HG02970 (cell line): ENCODE results near the gene VPS37B.

Experiments used
- ATAC-seq: cut with Tn5 transposase; IDR thresholded peaks from one replicate; pipeline ENCODE4 v1.9.1; 2021; ENCODE audit warnings: mild to moderate bottlenecking, moderate library complexity, moderate number of reproducible peaks; ENCODE audit not compliant: unreplicated experiment, low FRiP score

VPS37B gene

DNA sequence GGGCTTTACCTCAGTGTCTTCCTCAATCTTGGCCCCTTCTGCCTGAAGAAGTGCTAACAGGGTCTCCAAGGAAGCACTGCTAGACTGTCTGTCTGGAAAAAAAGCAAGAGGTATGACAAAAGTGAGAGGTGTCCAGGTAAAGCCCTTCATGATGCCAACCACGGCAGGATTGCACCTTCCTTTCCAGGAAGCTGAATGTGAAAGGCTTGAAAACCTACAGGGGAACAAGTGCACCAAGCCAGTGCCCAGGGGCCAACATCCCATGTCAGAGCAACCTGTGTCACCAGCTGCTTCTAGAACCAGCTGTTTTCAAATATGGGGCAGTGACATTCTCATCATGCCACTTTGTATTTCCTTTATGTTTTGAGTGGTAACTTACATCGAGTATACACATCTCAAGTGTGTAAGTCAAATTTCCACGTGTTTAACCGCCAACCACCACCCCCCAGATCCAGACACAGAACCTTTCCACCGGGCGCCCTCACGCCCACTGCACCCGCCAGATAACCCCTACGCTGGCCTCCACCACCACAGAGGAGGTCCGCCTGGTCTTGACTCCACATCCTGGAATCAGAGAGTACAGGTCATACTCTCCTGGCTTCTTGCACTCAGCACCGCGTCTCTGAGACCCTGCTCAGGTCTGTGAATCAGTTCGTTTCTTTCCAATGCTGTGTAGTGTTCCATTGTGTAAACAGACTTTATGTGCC is 27.3 kb downstream of the VPS37B start:
- ATAC-seq: no peak

DNA sequence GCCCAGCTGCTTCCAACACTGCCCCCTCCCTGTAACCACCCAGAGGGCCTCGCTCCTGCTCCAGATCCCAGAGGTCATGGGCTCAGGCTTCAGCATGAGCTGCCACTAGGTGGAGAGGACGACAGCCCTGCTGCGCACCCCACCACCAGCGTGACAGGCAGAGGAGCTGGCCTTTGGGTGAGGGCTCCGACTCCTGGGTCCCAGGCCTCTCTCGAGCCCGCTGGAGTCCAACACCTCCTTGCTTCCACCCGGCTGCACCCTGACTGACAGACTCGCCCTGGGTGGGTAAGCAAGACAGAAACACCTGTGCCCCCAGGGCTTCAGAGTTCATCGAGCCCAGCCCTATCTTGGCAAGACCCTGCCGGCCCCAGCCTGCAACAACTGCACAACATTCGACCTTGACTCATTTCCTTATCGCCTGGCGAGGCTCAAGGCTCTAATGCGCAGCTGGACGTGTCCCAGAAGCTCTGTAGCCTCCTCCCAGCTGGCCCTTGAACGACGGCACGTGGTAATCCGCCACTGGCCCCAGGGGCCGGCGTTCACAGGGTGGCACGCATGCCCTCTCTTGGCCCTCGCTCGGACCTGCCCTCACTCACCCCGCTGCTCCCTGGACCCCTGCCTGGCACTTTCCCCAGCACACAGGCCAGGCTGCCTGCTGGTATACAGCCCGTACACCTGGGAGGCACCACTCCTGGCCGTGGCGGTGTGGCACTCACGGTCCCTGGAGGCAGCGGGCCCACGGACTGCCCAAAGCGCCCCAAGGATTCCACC is 28.0 kb downstream of the VPS37B start:
- no peak for ATAC-seq

DNA sequence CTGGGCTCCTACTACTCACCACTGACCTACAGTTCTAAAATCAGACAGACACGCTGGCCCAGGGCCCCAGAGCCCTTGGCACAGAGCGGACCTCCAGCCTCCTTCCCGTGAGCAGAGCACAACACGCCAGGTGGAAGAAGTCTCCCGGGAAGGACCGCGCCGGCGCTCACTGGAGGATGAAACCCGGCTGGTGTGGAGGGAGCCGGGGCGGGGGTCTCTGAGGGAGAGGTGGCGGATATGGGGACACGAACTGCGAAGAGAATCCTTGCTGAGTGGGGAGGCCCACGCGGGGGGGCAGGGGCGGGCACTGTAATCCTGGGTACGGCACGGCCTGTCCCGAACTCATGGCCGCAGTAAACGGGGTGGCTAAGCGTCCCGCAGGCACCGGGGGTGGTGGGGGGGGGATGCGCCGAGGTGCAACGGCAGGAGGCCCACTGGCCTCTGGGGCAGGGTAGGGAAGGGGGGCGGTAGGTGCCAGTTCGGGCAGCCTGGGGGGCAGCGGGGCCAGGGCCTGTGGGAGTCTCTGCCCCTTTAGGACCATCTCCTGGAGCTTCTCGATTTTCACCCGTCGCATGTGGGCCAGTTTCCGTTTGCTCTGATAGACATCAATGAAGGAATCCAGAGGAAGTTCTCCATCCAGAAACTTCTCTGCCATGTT is 28.8 kb downstream of the VPS37B start:
- no peak for ATAC-seq

DNA sequence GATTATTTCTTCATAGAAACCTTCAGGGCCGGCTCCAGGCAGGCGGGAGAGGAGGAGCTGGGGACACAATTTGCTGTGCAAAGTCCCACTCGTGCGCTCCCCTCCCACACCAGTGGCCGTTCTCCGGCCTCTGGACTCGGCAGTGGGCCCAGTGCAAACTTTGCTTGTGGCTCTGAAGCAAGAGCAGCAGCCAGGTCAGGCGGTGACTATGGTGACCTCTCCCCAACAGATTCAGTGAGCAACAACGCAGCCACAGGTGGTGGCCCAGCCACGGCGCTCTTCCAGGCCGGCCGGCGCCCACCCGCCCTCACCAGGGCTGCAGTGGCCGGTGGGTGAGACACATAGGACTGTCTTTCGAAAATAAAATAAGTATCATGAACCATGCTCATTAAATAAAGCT is 29.5 kb downstream of the VPS37B start:
- ATAC-seq: no peak

DNA sequence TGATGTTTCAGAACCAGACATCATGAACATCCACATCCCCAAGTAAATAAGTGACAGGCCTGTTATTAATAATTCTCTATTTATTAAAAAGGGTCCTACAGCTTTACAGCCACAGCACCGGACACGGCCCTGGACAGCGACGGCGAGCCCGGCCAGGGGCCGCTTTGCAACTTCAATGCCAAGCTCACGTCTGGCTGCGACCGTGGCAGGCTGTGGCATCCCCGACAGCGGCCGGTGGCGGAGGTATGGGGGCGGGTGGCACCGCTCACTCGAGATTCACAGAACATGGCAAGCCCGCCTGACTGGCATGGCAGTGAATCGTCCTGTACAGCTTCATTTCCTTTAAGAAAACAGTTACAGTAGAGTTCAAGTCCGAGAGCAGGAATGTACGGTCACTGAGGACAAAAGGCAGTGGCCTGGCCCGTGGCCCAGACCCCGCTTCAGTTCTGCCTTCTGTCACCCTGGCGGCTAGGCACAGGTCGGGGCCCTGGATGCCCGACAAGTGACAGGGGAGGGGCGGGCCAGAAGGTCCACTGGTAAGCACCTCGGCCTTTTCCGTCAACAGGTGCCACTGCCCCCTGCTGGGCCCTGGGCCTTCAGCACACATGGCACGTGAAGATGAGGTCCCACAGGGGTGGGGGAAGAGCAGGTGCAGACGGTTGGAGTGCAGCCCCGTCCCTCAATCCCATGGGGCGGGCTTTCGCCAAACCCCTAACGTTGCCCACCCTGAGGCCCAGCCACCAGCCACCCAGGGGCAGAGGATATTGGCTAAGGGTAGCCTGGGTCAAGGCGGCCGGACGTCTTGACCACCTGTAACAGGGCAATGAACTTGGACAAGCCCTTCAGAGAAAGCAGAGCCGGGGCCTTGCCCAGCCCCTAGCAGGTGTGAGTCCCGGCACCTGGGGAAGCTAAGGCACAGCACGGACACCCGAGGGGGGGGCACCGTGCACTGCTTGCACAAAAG is 30.4 kb downstream of the VPS37B start:
- no peak for ATAC-seq

DNA sequence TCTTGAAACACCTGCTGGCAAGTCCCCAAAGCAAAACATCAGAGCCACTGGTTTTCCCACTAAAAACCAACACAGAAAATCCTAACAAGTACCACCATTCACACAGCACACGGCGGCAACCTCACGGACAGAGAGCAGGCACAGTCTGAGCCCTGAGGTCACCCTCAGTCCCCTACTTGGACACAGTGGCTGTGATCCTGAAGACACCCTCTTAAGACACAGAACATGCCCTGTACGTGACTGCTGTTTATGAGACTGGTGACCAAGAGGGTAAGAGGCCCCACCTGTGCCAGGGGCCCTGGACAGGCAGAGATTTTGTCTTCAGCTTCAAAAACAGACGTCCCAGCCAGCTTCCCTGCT is 31.1 kb downstream of the VPS37B start:
- ATAC-seq: no peak

DNA sequence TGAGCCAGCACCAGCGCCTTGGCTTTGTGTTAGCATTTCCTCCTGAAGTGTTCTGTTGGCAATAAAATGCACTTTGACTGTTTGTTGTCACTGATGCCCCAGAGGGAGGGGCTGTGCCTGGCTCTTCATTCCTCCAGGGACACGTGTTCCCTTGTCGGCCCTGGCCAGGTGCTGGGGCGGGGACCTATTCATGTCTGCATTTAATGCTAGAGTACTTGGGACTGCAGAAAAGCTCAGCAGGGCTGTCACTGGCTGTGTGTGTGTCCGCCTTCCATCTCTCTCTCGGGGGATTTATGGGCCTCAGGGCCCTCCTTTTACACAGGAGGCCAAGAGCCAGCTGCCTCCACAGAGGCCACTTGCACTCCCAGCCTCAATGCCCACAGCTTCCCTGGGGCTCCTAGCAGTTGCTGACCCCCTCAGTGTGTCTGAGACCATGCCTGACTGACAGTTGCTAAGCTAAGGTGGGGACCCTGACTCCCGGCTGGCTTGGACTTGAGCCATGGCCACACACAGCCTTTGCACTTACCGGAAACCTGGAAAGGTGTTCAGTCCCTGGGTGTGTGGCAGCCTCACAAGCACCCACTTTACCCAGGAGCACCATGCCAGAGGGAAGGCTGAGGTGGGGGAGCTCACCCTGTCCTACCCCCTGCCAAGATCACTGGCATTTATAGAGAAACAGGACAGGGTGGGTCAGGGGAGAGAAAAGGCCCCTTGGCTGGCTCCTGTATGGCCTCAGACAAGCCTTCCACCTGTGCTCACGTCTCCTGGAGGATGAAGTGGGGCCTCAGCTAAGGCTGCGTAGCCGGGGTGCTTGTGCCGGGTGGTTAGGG is 32.8 kb downstream of the VPS37B start:
- no peak for ATAC-seq

DNA sequence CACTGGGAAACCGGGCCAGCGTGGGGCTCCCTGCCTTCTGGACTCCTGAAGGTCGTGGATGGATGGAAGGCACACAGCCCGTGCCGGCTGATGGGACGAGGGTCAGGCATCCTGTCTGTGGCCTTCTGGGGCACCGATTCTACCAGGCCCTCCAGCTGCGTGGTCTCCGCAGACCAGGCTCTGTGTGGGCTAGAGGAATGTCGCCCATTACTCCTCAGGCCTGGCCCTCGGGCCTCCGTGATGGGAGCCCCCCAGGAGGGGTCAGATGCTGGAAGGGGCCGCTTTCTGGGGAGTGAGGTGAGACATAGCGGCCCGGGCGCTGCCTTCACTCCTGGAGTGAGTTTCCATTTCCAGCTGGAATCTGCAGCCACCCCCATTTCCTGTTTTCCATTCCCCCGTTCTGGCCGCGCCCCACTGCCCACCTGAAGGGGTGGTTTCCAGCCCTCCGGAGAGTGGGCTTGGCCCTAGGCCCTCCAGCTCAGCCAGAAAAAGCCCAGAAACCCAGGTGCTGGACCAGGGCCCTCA is 33.8 kb downstream of the VPS37B start:
- ATAC-seq: no peak

DNA sequence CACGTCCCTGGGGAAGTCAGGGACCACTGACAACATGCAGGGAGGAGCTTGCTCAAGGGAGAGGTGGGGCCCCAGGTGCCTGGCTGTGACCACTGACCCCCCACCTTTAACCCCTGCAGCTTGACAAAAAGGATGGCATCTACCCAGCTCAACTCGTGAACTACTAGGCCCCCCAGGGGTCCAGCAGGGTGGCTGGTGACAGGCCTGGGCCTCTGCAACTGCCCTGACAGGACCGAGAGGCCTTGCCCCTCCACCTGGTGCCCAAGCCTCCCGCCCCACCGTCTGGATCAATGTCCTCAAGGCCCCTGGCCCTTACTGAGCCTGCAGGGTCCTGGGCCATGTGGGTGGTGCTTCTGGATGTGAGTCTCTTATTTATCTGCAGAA is 34.3 kb downstream of the VPS37B start:
- ATAC-seq: no peak

DNA sequence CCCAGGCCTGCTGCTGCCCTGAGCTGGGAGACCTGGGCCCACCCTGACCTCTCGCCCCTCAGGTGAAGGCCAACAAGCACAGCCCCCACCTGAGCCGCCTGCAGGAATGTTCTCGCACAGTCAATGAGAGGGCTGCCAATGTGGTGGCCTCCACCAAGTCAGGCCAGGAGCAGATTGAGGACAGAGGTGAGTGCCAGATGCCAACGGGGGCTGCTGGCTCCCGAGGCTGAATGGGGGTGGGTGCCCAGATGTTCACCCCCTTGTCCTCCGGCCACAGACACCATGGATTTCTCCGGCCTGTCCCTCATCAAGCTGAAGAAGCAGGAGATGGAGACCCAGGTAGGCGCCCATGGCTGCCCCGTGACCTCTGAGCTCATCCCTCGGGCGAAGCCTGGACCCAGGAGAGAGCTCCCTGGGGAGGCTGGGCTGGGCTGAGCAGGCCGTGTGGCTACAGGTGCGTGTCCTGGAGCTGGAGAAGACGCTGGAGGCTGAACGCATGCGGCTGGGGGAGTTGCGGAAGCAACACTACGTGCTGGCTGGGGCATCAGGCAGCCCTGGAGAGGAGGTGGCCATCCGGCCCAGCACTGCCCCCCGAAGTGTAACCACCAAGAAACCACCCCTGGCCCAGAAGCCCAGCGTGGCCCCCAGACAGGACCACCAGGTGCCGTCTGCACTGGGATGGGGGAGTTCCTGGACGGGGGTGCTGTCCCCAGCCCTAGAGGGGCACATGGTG is 34.9 kb downstream of the VPS37B start:
- ATAC-seq: no peak

DNA sequence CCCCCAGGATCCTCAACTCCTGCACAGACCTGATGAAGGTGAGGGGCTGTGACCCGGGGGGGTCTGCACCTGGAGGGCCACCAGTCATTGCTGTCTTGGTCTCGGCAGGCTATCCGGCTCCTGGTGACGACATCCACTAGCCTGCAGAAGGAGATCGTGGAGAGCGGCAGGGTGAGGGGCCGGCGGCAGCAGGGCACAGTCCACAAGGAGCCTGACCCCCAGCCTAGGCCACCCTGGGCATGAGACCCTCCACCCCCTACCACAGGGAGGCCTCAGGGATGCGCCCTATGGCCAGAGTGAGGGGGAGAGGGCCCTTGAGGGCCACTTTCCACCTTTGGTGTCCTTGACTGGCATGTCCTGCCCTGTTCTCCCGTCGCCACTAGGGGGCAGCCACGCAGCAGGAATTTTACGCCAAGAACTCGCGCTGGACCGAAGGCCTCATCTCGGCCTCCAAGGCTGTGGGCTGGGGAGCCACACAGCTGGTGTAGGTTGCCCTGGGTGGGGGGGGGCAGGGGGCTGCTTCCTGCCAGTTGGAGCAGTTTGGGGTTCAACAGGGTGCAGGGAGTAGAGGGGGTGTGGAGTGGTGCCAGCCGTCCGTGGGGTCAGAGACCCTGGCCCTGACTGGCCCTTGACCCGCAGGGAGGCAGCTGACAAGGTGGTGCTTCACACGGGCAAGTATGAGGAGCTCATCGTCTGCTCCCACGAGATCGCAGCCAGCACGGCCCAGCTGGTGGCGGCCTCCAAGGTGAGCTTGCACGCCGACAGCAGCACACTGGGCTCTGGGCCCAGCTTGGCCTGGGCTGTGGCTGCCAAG is 35.7 kb downstream of the VPS37B start:
- ATAC-seq: no peak

DNA sequence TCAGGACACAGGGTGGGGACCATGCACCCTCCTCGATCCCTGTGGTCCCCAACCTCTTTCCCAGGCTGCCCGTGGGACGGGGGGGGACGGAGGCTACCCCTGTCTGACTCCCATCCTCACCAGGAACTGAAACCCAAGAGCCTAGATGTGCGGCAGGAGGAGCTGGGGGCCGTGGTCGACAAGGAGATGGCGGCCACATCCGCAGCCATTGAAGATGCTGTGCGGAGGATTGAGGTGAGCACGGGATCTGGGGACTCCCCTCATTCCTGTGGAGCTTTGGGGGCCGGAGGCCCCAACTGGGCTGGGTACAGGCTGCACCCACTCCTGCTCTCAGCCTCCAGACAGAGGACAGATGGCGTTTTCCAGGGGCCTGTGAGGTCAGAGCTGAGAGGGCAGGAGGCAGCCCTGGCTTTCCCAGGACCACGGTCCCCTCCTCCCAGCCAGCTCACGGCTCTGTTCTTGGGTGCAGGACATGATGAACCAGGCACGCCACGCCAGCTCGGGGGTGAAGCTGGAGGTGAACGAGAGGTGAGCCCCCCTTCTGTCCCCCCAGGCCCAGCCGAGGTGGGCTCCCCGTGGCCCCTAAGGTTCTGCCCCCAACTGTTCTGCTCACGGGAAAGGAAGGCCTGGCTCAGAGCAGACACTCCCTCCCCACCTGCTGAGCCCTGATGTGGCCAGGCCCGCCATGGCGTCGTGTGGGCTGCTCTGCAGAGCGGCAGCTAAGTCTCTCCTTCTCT is 36.5 kb downstream of the VPS37B start:
- no peak for ATAC-seq

DNA sequence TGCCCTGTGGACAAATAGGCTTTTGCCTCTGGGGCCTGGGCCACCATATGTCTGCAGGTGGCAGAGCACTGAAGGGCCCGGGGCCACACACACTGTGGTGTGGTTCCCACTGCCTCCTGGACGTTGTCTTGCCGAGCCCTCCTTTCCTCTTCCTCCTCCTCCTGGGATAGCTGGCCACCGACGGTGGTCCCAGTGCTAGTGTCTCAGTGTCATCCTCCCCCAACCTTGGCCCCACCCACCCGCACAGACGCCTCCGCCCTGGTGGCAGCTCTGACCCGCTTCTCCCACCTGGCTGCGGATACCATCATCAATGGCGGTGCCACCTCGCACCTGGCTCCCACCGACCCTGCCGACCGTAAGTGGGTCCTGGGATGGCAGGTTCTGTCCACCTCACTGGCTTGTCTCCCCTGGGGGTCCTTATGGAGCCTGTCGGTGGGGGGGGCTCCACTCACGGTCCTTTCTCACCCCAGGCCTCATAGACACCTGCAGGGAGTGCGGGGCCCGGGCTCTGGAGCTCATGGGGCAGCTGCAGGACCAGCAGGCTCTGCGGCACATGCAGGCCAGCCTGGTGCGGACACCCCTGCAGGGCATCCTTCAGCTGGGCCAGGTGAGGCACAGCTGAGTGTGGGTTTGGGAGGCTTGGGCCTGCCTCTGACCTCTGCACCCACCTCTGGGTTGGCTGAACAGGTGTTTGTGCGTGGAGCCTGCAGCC is 37.2 kb downstream of the VPS37B start:
- no peak for ATAC-seq

DNA sequence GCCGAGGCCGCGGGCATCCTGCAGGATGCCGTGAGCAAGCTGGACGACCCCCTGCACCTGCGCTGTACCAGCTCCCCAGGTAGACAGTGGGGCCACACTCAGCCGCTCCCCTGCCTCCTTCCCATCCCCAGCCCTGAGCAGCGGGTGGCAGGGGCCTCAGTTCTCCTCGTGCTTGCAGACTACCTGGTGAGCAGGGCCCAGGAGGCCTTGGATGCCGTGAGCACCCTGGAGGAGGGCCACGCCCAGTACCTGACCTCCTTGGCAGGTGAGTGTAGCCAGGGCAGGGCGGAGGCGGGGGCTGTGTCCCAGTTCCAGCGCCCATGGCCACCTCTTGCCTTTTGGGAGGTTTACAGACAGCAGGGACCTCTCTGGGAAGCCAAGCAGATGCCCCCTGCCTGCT is 37.8 kb downstream of the VPS37B start:
- ATAC-seq: no peak

DNA sequence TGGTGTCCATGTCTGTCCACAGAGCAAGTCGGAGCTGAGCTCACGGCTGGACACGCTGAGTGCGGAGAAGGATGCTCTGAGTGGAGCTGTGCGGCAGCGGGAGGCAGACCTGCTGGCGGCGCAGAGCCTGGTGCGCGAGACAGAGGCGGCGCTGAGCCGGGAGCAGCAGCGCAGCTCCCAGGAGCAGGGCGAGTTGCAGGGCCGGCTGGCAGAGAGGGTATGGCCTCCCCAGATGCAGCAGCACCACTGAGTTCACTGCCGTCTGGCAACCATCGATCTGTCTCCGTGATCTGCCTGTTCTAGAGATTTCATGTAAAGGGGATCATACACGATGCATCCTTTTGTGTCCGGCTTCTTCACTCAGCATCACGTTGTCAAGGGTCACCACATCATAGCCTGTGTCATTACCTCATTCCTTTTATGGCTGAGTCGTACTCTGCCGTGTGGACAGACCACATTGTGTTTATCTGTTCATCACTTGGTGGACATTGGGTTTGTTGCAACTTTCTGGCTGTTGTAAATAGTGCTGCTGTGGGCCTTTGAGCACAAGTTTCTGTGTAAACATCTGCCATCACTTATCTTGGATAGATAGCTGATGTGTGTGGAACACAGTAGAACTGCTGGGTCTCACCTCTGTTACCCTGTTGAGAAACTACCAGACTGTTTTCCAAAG is 38.8 kb downstream of the VPS37B start:
- ATAC-seq: no peak
